Ovary (tissue), 3 donors: ENCODE results near the gene CPZ.

Source experiments
- EP300 ChIP-seq: sonication (generic); formaldehyde crosslinking; IDR thresholded peaks from one replicate; pipeline ENCODE4 v1.6.1; 2017; ENCODE audit warnings: antibody characterized with exemption
- POLR2A ChIP-seq: fragments of 450-650 bp; IDR thresholded peaks from one replicate; pipeline ENCODE4 v1.6.1; 2017; ENCODE audit warnings: antibody characterized with exemption, mild to moderate bottlenecking, moderate library complexity
- TF ChIP-seq, protein P1 (sequence below), 3 donors: fragments of 450-650 bp in 2 of 3; fragments of 200-600 bp in 1 of 3; IDR thresholded peaks; one replicate each; pipeline versions ENCODE4 v1.5.1 to v1.8.0; 2016 to 2022; ENCODE audit warnings: antibody characterized with exemption in 3 of 3, mild to moderate bottlenecking in 1 of 3
- donor health status: DM: no; HTN: no; CAD: no.

DNA sequence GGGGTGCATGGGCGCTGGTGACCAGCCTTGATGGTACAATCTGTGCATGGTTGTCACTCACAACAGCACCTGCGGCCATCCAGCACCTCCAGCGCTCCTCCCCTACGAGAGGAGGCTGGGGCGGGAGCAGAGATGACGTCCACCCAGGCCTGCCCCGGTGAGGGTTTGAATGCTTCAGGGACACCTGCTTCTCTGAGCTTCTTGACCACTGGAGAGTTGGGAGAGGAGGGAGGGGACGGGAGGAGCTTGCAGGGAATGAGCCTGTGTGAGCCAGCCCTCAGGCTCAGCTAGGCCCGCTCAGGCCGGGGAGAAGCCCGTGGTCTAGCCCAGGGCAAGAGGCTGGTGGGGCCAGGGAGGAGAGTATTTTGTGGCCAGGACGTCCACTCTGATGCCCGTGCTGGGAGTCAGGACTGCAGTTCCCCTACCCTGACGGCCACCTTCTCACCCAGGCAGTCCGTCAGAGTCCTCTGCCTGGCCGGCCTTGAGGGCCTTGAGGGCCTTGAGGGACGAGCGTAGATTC is 59.2 kb downstream of the CPZ start:
- TF ChIP-seq EP300 (no peak), POLR2A (no peak)
- TF ChIP-seq, protein P1, sequence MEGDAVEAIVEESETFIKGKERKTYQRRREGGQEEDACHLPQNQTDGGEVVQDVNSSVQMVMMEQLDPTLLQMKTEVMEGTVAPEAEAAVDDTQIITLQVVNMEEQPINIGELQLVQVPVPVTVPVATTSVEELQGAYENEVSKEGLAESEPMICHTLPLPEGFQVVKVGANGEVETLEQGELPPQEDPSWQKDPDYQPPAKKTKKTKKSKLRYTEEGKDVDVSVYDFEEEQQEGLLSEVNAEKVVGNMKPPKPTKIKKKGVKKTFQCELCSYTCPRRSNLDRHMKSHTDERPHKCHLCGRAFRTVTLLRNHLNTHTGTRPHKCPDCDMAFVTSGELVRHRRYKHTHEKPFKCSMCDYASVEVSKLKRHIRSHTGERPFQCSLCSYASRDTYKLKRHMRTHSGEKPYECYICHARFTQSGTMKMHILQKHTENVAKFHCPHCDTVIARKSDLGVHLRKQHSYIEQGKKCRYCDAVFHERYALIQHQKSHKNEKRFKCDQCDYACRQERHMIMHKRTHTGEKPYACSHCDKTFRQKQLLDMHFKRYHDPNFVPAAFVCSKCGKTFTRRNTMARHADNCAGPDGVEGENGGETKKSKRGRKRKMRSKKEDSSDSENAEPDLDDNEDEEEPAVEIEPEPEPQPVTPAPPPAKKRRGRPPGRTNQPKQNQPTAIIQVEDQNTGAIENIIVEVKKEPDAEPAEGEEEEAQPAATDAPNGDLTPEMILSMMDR (IDR thresholded peaks at IDR 0.05), result no peak
